K562 (cell line): Measurements from ENCODE around the gene BHLHE40. TPM values are rescaled to one million over a fixed set of nuclear protein-coding genes. Genes with fewer than 3 reads are reported as not detected.
A peak's percentile ranks its signal among the peaks of the same experiment; 100 is the strongest.

Experiments used
- AFF1 ChIP-seq, 2 experiments: fragments of 450-650 bp; IDR thresholded peaks; 2 replicates each; pipeline ENCODE4 v1.6.1; 2018; ENCODE audit warnings: mild to moderate bottlenecking in 2 of 2, low read depth in 1 of 2; ENCODE audit not compliant: partially characterized antibody in 2 of 2
- ARNT ChIP-seq, 2 experiments: fragments of 450-650 bp; IDR thresholded peaks; 2 replicates each; pipeline ENCODE4 v1.6.1; 2016; ENCODE audit warnings: mild to moderate bottlenecking in 1 of 2
- GMEB1 ChIP-seq: fragments of 250-450 bp; sonication (Bioruptor Pico); IDR thresholded peaks from 2 replicates; pipeline ENCODE4 v1.4.0; 2020; ENCODE audit warnings: mild to moderate bottlenecking
- HNRNPUL1 ChIP-seq: fragments of 200-400 bp; formaldehyde crosslinking; IDR thresholded peaks from 2 replicates; pipeline ENCODE4 v1.6.1; 2017; ENCODE audit warnings: low read length
- MNT ChIP-seq, 2 experiments: fragments of 450-650 bp; conservative IDR thresholded peaks; 2 replicates each; pipeline ENCODE4 v1.6.1; 2017; ENCODE audit warnings: mild to moderate bottlenecking in 2 of 2, moderate library complexity in 2 of 2
- NEUROD1 ChIP-seq: fragments of 150-350 bp; IDR thresholded peaks from 2 replicates; pipeline ENCODE4 v1.6.1; 2014; ENCODE audit warnings: borderline replicate concordance, low read length, low read depth; ENCODE audit not compliant: partially characterized antibody
- NR4A1 ChIP-seq, 2 experiments: fragments of 250-450 bp in 1 of 2; fragments of 450-650 bp in 1 of 2; sonication (Bioruptor Pico) in 1 of 2; IDR thresholded peaks; 2 replicates each; pipeline versions ENCODE4 v1.4.0 to v1.6.1; 2016 to 2020; ENCODE audit warnings: mild to moderate bottlenecking in 2 of 2, missing compliant biosample characterization in 1 of 2, missing genetic modification characterization in 1 of 2, moderate library complexity in 1 of 2
- PTRF ChIP-seq: fragments of 450-650 bp; IDR thresholded peaks from 2 replicates; pipeline ENCODE4 v1.6.1; 2016; ENCODE audit warnings: mild to moderate bottlenecking, missing genetic modification characterization, missing compliant biosample characterization
- SPI1 ChIP-seq: IDR thresholded peaks from 2 replicates; pipeline ENCODE4 v1.6.1; 2011; ENCODE audit warnings: low read depth, low read length, control low read depth, borderline replicate concordance
- ZEB2 ChIP-seq: fragments of 450-650 bp; IDR thresholded peaks from 2 replicates; pipeline ENCODE4 v1.6.1; 2016
- ZMIZ1 ChIP-seq, 2 experiments: fragments of 150-350 bp in 1 of 2; IDR thresholded peaks; 2 replicates each; pipeline ENCODE4 v1.6.1; 2012 to 2016; ENCODE audit warnings: low read depth in 2 of 2, low read length in 2 of 2, mild to moderate bottlenecking in 1 of 2, moderate library complexity in 1 of 2
- ZNF253 ChIP-seq: fragments of 250-450 bp; sonication (Bioruptor Pico); conservative IDR thresholded peaks from 2 replicates; pipeline ENCODE4 v1.6.1; 2021; ENCODE audit warnings: mild to moderate bottlenecking
- ZNF311 ChIP-seq: fragments of 250-450 bp; sonication (Bioruptor Pico); IDR thresholded peaks from 2 replicates; pipeline ENCODE4 v1.4.0; 2020; ENCODE audit warnings: mild to moderate bottlenecking, moderate library complexity
- polyA plus RNA-seq, 8 experiments: library from polyadenylated mRNA; depleted of rRNA in 4 of 8; stranded (reverse) in 5 of 8; unstranded in 3 of 8; fragments of >200 nt; fragmentation: Nextera tagmentation in 2 of 8; fragmentation: Illumina TruSeq in 1 of 8; extraction: Ambion mirVana in 2 of 8; extraction: Trizol in 1 of 8; gene quantifications; 2 replicates each; pipeline versions ENCODE4 v1.2.1 to v1.2.3, GENCODE V29; 2011 to 2014; ENCODE audit warnings: inconsistent platforms in 1 of 8, missing spikeins in 1 of 8
- total RNA-seq, 7 experiments: library from RNA; depleted of rRNA in 6 of 7; stranded (reverse); fragments of >200 nt in 6 of 7; fragmentation: Illumina TruSeq in 2 of 7; extraction: Trizol in 2 of 7; gene quantifications; 2 replicates each; pipeline versions ENCODE4 v1.2.1 to v1.2.3, GENCODE V29; 2011 to 2021; ENCODE audit warnings: low replicate concordance in 1 of 7

BHLHE40 gene
- total and polyA plus RNA-seq, 9 of the 15 experiments (the other 6 are each of a cell fraction or from before 2014, with no cell fraction given), result 12.0 to 83.9 (median 31.4) TPM

GRCh38 chr3:4996771-4997291, 17.6 kb downstream of the BHLHE40 start (continued):
- no peak for TF ChIP-seq HNRNPUL1
- no peak for TF ChIP-seq ZNF253 (CRISPR knock-in tag)
- 0 out of 2 replicates have a peak, but pooled peaks have one; percentile 19 for TF ChIP-seq GMEB1 (CRISPR knock-in tag)
- peak; percentile 80 for TF ChIP-seq ZNF311 (CRISPR knock-in tag)
- 0 out of 2 replicates have a peak, but pooled peaks have one; percentile 66 for TF ChIP-seq NR4A1 (CRISPR knock-in tag; IDR thresholded peaks at IDR 0.05)
- TF ChIP-seq NR4A1 (tag; IDR thresholded peaks at IDR 0.05), result peak; percentile 82; the same call in 1 of the 2 replicates
- no peak for TF ChIP-seq ARNT (IDR thresholded peaks at IDR 0.05)
- TF ChIP-seq AFF1 (IDR thresholded peaks at IDR 0.05; ENCODE audit: low read depth in 1 of 2, partially characterized antibody in 2 of 2), result no peak
- 0 out of 2 replicates have a peak, but pooled peaks have one; percentile 58 for TF ChIP-seq PTRF (tag)
- TF ChIP-seq ZEB2, result no peak
- peak in 1 of 2 experiments; percentile 21; a peak in 1 of 4 replicates for TF ChIP-seq ZMIZ1 (IDR thresholded peaks at IDR 0.05; ENCODE audit: low read depth in 2 of 2, low read length in 2 of 2)
- TF ChIP-seq NEUROD1, result no peak
- TF ChIP-seq SPI1, result peak; percentile 51; the same call in 1 of the 2 replicates
- TF ChIP-seq MNT (conservative IDR thresholded peaks at IDR 0.05), result no peak
